ENCODE data around the gene NAPG.

DNA sequence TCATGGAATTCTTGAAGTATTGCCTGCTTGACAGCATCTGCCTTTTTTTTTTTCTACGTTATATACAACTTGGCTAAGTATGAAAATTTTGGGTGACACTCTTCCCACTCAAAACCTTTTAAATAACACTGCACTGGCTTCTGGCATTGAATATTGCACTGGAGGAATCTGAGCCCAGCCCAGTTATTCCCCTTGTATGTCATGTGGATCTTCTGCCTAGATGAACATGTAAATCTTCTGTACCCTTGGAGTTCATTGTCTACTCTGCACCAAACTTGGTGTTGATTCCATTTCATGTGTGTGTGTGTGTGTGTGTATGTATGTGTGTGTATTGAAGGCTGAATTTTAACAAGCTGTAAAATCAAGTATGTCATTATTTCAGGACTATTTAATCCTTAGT is 59.4 kb downstream of the NAPG start:
- TF ChIP-seq, protein P1, sequence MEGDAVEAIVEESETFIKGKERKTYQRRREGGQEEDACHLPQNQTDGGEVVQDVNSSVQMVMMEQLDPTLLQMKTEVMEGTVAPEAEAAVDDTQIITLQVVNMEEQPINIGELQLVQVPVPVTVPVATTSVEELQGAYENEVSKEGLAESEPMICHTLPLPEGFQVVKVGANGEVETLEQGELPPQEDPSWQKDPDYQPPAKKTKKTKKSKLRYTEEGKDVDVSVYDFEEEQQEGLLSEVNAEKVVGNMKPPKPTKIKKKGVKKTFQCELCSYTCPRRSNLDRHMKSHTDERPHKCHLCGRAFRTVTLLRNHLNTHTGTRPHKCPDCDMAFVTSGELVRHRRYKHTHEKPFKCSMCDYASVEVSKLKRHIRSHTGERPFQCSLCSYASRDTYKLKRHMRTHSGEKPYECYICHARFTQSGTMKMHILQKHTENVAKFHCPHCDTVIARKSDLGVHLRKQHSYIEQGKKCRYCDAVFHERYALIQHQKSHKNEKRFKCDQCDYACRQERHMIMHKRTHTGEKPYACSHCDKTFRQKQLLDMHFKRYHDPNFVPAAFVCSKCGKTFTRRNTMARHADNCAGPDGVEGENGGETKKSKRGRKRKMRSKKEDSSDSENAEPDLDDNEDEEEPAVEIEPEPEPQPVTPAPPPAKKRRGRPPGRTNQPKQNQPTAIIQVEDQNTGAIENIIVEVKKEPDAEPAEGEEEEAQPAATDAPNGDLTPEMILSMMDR (IDR thresholded peaks at IDR 0.05; ENCODE audit: poor library complexity), result no peak
- TF ChIP-seq EZH2 (IDR thresholded peaks at IDR 0.05; ENCODE audit: borderline replicate concordance), result no peak
